Stimulated activated CD8-positive, alpha-beta memory T cell treated with anti-CD3 and anti-CD28 coated beads, Interleukin-12 subunit alpha, Interleukin-12 subunit beta, amount 100 ng/mL, for 1 hour (primary cell): ENCODE measurements around the gene EFNB1.

Experiments
- DNase-seq: peaks from one replicate; pipeline ENCODE4 v3.0.0-alpha.2; 2020; ENCODE audit warnings: low read depth

Gene EFNB1

GRCh38 chrX:68889249-68889648 is 60.4 kb downstream of the EFNB1 start:
- DNase-seq = no peak
